Measurements from ENCODE around the gene SEC61B.
A peak's percentile ranks its signal among the peaks of the same experiment; 100 is the strongest.
"Not testable (repeated sequence)": the region's sequence is repeated elsewhere in the genome, so short reads cannot be mapped to it uniquely, and the experiment has no call there.

Gene SEC61B

GRCh38 chr9:99192786-99193465, 29.2 kb upstream of the SEC61B start:
- no peak for DNase-seq

DNA sequence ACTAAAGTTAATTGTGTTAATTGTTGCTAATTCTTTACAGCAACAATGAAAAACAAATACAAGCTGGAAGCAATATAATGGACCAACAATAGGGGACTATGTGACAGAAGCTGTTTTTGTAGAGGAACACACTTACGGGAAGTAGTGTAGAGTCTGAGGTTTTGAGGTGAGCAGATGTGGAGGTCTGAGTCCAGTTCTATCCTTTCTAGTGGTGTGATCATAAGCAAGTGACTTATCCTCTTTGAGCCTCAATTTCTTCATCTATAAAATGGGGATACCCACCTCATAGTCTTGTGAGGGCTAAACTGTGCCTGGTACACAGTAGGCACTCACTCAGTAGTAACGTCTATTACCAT, 28.6 kb upstream of the SEC61B start:
- DNase-seq = no peak

- DNase-seq = not testable (repeated sequence)
Observed at GRCh38 chr9:99196484-99196883, 25.6 kb upstream of the SEC61B start.

DNA sequence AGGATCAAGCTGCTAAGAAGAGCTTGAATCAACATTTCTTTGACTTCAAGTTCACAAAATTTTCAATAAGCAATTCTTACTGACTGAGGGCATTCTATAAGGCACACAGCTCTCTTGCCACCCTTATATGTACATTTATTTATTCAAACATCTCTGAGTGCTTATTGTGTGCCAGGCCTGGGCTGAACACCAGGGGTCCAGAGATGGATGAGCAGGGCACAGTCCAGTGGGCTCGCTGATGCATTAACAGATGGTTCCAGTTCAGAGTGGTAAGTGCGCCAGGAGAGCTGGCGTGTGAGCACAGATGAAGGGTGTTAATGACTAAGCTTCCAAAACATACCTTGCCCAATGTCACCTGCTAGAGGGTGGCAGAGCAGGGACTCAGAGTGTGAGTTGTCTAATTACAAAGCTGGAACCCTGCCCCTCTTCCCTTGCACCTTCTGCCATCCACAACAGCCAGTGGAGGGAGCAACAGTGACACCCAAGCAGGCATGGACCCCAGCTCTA, 24.9 kb upstream of the SEC61B start:
- no peak for DNase-seq

GRCh38 chr9:99197987-99198386, 24.1 kb upstream of the SEC61B start:
- DNase-seq = no peak

DNA sequence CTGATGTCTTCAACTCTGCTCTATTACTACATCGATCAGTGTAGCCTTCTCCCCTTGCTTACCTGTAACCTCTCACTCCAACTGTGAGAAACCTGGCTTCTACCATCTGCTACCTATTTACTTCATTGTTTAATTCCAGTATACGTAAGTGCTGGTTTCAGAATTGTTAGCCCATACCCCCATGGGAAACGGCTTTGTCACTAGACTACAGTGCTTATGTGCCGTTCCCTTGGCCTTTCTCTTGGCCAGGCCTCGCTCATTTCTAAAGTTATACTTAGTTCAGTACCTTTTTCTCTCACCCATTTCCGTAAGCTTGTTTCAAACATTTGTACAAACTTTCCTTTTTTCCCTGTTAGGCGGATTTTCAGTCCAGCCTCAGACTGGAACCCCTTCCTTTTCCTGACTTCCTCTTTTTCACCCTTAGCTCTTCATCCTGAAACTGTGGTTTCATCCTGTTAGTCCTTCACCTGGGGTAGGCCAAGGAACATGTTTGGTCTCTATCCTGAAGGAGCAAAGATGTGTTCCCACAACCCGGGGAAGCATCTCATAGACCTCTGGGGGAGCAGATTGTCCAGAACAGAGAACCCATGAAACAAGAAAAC, 22.0 kb upstream of the SEC61B start:
- no peak for DNase-seq

DNA sequence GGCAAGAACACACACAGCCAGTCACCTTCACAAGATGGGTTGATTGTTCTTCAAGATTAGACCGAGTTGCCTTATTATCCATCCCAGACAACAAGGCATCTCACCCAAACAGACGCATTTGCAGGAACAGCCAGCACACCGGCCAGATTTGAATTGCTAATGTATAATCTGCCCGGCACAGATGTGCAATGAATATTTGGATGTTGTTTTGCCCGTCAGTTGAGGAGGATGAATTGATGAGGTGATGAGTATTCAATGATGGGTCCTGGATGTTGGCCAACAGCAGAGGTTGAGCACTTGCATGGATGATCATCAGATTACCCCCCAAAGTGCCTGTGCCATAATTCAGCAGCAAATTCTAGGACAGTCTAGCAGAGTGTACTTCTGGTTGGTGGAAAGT, 20.5 kb upstream of the SEC61B start:
- no peak for DNase-seq

- DNase-seq = no peak
Observed at GRCh38 chr9:99210572-99210971, 11.5 kb upstream of the SEC61B start.

- no peak for DNase-seq
Observed at GRCh38 chr9:99211746-99212145, 10.3 kb upstream of the SEC61B start.

GRCh38 chr9:99213197-99213596, 8.9 kb upstream of the SEC61B start:
- no peak for DNase-seq

GRCh38 chr9:99216073-99216472, 6.0 kb upstream of the SEC61B start:
- DNase-seq = no peak

GRCh38 chr9:99220011-99220410, 2.1 kb upstream of the SEC61B start:
- no peak for DNase-seq

DNA sequence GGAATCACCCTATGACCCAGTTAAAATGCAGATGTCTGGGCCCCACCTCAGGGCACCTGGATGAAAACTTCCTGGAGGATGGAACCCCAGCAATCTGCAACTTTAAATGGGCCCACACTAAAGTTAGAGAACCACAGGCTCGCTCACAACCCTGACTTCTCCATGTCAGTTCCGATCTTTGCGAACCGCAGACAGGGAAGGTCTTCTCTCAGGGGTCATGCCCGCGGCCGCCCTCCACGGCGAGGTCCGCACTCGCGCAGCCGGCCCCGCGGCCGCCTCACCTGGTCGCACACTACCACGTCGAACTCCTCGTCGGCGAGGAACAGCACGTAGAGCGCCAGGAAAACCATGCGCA, 839 bp upstream of the SEC61B start:
- no peak for DNase-seq

DNA sequence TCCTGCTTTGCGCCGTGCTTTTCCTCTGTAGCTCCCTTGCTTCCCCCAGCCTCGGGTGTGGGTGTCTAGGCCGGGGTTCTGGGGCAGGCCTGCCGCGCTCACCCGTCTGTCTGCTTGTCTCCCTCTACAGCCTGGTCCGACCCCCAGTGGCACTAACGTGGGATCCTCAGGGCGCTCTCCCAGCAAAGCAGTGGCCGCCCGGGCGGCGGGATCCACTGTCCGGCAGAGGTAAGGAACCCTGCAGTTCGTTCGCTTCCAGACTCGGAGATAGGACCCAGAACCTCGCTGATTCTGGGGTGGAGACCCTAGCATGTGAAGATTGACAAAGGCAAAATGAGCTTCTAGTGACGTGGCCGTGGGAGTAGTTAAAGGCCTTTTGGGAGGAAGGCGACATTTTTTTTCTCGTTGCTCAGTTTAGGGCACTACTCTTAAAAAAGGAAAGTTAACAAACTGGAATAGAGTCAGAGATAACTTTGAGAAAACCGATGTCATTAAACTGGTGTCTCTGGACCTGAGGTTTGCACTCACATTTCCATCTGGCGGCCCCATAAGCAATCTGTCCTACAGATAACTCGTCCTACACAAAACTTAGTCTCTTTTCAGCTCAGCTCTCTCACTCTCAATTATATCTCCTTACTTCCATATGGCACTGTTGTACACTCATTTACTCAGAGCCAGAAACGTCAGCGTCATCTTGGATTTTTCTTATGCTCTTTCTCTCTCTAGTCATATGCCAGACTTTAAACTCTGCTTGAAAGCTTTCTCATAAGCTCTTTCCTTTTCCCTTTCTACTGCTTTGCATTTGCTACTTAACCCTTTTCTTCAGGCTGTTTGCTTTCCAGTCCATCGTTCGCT, 561 bp downstream of the SEC61B start:
- no peak for DNase-seq

DNA sequence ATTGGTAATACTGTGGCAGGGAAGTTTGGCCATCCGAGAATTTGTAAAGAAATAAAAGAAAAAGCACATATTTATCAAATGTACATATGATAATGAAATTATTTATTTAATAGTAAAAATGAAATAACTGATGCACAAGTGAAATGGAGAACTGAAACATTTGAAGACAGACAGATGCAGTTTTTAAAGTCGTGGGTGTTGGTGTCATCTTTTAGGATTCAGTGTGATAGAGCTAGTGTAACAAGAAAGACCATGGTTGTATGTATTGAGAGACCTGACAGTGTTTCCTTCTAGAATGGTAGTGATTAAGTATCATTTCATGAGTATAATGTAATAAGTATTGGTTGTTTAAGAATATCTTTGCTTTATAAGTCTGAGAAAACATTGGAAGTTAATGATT, 2.4 kb downstream of the SEC61B start:
- no peak for DNase-seq

DNA sequence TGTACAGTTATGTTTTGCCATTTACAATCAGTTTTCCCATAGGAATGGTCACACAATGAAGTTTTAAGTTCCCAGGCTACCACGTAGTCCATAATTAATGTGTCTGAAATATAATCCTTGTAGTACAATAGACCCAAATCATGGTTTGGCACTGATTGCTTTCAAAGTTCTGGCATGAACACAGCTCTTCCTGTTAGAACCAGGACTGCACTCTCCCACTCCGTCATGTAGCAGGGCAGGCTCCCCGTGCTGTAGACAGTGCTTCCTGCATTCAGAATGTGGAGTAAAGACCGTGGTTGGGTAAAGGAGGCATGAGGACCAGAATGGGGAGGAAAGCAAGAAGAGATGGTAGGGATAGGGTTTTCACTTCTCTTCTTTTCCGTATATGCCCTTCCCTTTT, 4.0 kb downstream of the SEC61B start:
- DNase-seq = no peak

DNA sequence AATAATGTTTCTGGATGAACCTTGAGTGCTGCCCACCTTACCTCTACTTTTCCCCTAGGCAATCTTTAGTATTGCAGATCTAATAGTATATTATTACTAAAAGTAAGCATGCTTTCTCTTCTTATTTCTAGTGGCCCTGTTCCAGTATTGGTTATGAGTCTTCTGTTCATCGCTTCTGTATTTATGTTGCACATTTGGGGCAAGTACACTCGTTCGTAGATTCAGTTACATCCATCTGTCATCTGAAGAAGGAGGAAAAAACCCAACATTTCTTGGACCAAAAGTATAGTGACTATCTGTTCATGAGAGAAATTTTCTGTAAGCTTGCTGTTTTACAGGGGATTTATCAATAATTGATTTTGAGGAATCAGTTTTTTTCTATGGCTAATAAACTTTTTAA, 8.1 kb downstream of the SEC61B start:
- DNase-seq = no peak

DNA sequence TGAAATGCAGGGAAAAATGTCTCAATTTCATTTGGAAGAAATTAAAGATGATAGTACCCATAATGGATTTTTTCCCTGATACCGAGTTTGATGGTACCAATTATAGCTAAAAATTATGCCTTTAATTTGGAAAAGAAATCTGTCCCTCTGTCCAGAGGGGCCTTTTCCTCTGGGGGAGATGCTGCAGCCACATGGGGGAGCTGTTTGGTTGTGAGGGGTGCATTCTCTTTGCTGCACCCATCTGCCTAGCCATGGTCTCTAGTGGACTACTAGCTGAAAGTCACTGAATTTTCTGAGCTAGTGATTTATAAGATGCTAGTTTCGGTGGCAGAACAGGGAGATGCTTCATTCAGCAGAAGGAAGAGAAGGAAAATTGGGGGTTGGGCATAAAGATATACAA, 9.6 kb downstream of the SEC61B start:
- peak; percentile 16 to 19 for DNase-seq

DNA sequence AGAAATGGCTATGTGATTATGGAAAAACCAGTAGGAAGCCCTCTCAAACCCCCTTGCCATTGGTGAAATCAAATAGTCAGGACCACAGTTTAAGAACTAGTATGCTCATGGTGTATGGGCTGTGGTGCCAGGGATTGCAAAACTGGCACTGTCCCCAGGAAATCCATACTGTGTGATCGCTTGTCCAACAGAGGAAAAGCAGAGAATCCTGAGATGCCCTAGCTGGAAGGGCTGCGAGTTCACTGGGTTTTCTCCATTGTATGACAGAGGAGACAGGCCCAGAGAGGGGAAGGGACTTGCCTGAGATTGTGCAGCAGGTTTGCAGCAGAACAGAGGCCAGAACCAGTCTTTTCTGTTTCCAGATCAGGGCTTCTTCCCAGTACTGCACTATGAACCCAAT, 12.5 kb downstream of the SEC61B start:
- DNase-seq = no peak

DNA sequence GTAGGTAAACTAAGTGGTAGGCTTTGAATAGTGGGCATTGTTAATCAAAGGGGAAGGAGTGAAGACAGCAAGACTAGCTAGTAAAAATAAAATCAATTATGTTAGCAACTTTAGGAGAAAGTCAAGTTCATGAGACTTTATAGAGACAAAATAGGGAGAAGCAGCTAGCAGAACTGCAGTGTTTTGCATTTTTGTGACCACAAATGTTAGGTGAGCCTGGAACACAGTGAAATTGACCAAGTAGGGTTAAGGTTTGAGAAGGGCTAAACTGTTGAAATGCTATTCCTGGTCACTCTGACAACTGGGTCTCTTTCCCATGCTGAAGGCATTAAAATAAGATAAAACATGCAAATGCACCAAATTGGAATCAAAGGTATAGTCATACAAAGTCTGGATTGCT, 13.0 kb downstream of the SEC61B start:
- no peak for DNase-seq

DNA sequence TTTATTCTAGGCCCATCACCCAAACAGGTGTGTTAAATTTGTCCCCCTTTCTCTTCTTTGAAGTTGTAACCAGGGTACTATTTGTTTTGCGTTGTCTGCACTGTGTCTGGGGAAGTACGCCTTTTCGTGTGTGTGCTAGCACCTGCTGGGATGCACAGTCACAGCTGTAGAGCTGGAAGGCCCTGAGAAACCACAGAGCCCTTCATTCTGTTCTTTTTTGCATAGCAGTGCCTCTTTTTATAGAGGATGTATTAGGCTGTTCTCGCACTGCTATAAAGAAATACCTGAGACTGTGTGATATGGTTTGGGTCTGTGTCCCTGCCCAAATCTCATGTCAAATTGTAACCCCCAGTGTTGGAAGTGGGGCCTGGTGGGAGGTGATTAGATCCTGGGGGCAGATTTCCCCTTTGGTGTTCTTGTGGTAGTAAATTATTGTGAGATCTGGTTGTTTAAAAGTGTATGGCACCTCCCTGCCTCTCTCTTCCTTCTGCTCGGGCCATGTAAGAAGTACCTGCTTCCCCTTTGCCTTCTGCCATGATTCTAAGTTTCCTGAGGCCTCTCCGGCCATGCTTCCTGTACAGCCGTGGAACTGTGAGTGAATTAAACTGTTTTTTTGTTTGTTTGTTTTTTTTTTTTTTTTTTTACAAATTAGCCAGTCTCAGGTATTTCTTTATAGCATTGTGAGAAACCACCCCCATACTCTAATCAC, 14.0 kb downstream of the SEC61B start:
- DNase-seq = peak in 1 of 2 donors; percentile 69

GRCh38 chr9:99237356-99237755, 15.3 kb downstream of the SEC61B start:
- no peak for DNase-seq

DNA sequence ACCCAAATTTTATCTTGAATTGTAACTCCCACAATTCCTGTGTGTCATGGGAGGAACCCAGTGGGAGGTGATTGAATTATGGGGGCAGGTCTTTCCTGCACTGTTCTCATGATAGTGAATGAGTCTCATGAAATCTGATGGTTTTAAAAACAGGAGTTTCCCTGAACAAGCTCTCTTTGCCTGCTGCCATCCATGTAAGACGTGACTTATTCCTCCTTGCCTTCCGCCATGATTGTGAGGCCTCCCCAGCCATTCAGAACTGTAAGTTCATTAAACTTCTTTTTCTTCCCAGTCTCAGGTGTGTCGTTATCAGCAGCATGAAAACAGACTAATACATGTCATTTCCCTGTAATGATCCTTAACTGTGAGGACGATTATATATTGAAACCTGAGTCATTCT, 15.8 kb downstream of the SEC61B start:
- DNase-seq = not testable (repeated sequence)

All from CD4-positive, alpha-beta T cell treated with Interleukin-1 beta for 1 hour (primary cell).